HL-60 (cell line): ENCODE results near the gene PKN2.

Experiments
- DNase-seq, 2 experiments: peaks; one replicate each; pipeline ENCODE4 v3.0.0-alpha.2; 2010 to 2020; ENCODE audit warnings: low read depth in 1 of 2, low spot score in 1 of 2
- H3K27ac ChIP-seq: fragments of 250-450 bp; sonication (Bioruptor Pico); replicated peaks from 2 replicates; pipeline ENCODE4 v1.5.1; 2020; ENCODE audit warnings: mild to moderate bottlenecking, moderate library complexity
- H3K27me3 ChIP-seq: fragments of 250-450 bp; sonication (Bioruptor Pico); 2 replicates; pipeline ENCODE4 v1.5.1; 2021; ENCODE audit warnings: mild to moderate bottlenecking, moderate library complexity; ENCODE audit not compliant: insufficient read depth, poor library complexity, severe bottlenecking
- H3K4me3 ChIP-seq: replicated peaks from 2 replicates; pipeline ENCODE4 v1.5.1; 2011; ENCODE audit warnings: mild to moderate bottlenecking, control low read depth, low read length; ENCODE audit not compliant: insufficient read depth
- GABPA ChIP-seq: IDR thresholded peaks from 2 replicates; pipeline ENCODE4 v1.6.1; 2012; ENCODE audit warnings: low read depth
- POLR2AphosphoS5 ChIP-seq: IDR thresholded peaks from 2 replicates; pipeline ENCODE4 v1.6.1; 2012; ENCODE audit warnings: low read depth
- SPI1 ChIP-seq: IDR thresholded peaks from 2 replicates; pipeline ENCODE4 v1.6.1; 2012; ENCODE audit warnings: low read depth, mild to moderate bottlenecking, borderline replicate concordance
- TF ChIP-seq, protein P1 (sequence below): IDR thresholded peaks from one replicate; pipeline ENCODE4 v1.5.1; 2011; ENCODE audit warnings: low read length, control low read depth, inconsistent platforms; ENCODE audit not compliant: insufficient read depth
- TF ChIP-seq, protein P2 (sequence below): IDR thresholded peaks from 2 replicates; pipeline ENCODE4 v1.6.1; 2012; ENCODE audit warnings: low read depth; ENCODE audit not compliant: insufficient replicate concordance

Gene PKN2

DNA sequence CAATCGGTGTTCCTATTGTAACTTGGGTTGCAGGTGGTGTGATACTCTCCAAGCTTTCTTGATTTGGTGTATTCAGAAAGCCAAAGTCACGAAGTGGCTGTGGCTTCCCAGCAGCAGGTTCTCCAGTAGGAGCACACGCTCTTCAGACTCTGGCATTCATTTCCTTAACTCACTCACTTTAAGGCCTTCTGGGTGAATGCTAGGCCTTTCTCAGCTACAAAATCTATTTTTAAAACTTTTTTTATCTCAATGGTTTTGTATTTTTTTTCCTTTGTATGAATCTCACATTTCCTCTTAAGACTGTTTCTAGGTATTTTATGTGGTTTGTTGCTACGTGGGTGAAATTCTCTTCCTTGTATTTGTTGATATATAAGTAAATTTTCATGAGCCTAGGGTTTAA, 22.9 kb upstream of the PKN2 start:
- DNase-seq = no peak
- Histone ChIP-seq H3K27ac (no peak overlapping the region), H3K27me3 (no peaks in the 10 kb centered on the region), H3K4me3 (no peak overlapping the region)
- TF ChIP-seq GABPA = no peak
- TF ChIP-seq, protein P1, sequence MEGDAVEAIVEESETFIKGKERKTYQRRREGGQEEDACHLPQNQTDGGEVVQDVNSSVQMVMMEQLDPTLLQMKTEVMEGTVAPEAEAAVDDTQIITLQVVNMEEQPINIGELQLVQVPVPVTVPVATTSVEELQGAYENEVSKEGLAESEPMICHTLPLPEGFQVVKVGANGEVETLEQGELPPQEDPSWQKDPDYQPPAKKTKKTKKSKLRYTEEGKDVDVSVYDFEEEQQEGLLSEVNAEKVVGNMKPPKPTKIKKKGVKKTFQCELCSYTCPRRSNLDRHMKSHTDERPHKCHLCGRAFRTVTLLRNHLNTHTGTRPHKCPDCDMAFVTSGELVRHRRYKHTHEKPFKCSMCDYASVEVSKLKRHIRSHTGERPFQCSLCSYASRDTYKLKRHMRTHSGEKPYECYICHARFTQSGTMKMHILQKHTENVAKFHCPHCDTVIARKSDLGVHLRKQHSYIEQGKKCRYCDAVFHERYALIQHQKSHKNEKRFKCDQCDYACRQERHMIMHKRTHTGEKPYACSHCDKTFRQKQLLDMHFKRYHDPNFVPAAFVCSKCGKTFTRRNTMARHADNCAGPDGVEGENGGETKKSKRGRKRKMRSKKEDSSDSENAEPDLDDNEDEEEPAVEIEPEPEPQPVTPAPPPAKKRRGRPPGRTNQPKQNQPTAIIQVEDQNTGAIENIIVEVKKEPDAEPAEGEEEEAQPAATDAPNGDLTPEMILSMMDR = no peak
- TF ChIP-seq, protein P2, sequence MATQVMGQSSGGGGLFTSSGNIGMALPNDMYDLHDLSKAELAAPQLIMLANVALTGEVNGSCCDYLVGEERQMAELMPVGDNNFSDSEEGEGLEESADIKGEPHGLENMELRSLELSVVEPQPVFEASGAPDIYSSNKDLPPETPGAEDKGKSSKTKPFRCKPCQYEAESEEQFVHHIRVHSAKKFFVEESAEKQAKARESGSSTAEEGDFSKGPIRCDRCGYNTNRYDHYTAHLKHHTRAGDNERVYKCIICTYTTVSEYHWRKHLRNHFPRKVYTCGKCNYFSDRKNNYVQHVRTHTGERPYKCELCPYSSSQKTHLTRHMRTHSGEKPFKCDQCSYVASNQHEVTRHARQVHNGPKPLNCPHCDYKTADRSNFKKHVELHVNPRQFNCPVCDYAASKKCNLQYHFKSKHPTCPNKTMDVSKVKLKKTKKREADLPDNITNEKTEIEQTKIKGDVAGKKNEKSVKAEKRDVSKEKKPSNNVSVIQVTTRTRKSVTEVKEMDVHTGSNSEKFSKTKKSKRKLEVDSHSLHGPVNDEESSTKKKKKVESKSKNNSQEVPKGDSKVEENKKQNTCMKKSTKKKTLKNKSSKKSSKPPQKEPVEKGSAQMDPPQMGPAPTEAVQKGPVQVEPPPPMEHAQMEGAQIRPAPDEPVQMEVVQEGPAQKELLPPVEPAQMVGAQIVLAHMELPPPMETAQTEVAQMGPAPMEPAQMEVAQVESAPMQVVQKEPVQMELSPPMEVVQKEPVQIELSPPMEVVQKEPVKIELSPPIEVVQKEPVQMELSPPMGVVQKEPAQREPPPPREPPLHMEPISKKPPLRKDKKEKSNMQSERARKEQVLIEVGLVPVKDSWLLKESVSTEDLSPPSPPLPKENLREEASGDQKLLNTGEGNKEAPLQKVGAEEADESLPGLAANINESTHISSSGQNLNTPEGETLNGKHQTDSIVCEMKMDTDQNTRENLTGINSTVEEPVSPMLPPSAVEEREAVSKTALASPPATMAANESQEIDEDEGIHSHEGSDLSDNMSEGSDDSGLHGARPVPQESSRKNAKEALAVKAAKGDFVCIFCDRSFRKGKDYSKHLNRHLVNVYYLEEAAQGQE = no peak
- no peak for TF ChIP-seq POLR2AphosphoS5
- TF ChIP-seq SPI1 = no peak

DNA sequence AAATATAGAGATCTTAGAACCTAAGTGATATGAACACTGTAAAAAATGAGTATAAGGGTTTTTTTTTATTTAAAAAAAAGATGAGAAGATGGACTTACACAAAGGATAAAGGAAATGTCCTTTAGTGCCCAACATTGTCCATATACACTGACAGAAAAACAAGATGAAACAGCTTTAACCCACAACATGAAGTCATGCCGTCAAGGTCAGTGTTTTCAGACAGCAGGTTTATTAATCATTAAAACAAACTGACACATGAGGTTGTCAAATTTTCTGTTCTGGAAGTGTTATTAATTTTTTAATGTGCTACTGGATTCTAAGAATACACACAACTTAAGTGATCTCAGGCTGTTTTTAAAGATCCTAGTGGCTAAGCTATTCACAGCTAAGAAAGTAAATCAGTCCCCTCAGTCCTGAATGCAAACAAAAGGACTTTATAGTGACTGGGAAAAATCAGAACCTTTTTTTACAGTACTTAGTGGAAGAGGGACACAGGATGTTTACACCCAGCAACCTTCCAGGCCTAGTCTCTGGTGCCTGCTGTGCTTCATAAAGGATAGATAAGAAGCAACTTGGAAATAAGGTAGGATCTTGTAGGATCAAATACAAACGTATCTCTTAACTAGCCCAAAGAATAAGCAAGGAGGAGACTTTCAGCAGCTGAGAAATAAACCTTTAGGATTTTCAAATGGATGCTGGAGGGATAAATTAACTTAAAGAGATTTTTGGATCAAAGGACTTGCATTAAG, 21.9 kb upstream of the PKN2 start:
- Histone ChIP-seq H3K27ac (no peak overlapping the region), H3K4me3 (no peak overlapping the region), H3K27me3 (no peaks in the 10 kb centered on the region)
- TF ChIP-seq, protein P2 = no peak
- TF ChIP-seq SPI1 (no peak), GABPA (no peak), POLR2AphosphoS5 (no peak)
- TF ChIP-seq, protein P1 = no peak
- no peak for DNase-seq

DNA sequence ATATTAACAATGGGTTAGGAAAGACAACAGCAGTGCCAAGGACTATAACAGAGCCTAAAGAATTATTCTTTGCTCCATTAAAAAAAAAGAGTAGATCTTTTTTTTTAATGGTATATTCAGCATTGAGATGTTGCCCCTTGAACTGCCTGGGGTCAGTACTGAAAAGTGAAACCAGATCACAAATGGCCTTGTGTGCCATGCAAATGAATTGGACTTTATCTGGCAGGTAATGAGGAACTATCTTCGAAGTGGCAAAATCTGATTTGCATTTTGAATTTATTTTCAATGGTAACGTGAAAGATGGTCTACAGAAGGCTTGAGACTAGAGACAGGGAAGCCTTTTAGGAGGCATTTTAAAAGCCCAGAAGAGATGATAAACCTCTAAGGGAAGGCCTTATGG, 21.4 kb upstream of the PKN2 start:
- DNase-seq = no peak
- no peak overlapping the region for H3K27ac ChIP-seq
- TF ChIP-seq, protein P1 = no peak
- TF ChIP-seq GABPA (no peak), POLR2AphosphoS5 (no peak), SPI1 (no peak)
- TF ChIP-seq, protein P2 = no peak
- H3K27me3 ChIP-seq = no peaks in the 10 kb centered on the region
- no peak overlapping the region for H3K4me3 ChIP-seq
